Naive thymus-derived CD4-positive, alpha-beta T cell (primary cell): ENCODE measurements around the gene UBE2S. TPM values are rescaled to one million over a fixed set of nuclear protein-coding genes. Genes with fewer than 3 reads are reported as not detected.

Source experiments
- polyA plus RNA-seq, 2 donors: library from polyadenylated mRNA; unstranded; fragments of 300-500 nt; fragmentation: Illumina TruSeq; gene quantifications; one replicate each; pipeline ENCODE4 v1.2.3, GENCODE V29; 2021
- total RNA-seq, 6 experiments: library from RNA in 5 of 6; stranded (reverse) in 5 of 6; gene quantifications; 1 replicate in 5 of 6; 2 replicates in 1 of 6; pipeline ENCODE4 v1.2.3 and lab custom pipeline; 2021 to 2026

Gene UBE2S
- total and polyA plus RNA-seq, 7 experiments from 2014 or later: 15.3 to 141 (median 20.4) TPM

Other genes starting within 250 kb of the UBE2S start
Only the 30 nearest of the 32 such genes appear.
- 1 to 10 TPM in 2 of 5 experiments, not detected in 3; 1.7 to 2.6 TPM for gene SYT5, start 227.5 kb downstream of the UBE2S start, total RNA-seq
- gene SYT5, start 227.5 kb downstream of the UBE2S start, polyA plus RNA-seq: not detected
- under 1 TPM in 1 of 5 experiments, not detected in 4; 0.56 TPM for gene PTPRH, start 198.3 kb downstream of the UBE2S start, total RNA-seq
- gene PTPRH, start 198.3 kb downstream of the UBE2S start, polyA plus RNA-seq: not detected
- gene TMEM86B, start 179.0 kb downstream of the UBE2S start, total RNA-seq: 10 to 100 TPM; 10.4 to 24.1 (median 10.7) TPM
- 1 to 10 TPM; 1.2 to 3.3 TPM for gene TMEM86B, start 179.0 kb downstream of the UBE2S start, polyA plus RNA-seq
- gene PPP6R1, start 148.8 kb downstream of the UBE2S start, total RNA-seq: 100 to 1,000 TPM; 151 to 223 (median 168) TPM
- 100 to 1,000 TPM in 1 of 2 donors, 10 to 100 TPM in 1; 39.3 to 103 TPM for gene PPP6R1, start 148.8 kb downstream of the UBE2S start, polyA plus RNA-seq
- 10 to 100 TPM; 15.0 to 30.0 (median 16.0) TPM for gene HSPBP1, start 127.7 kb downstream of the UBE2S start, total RNA-seq
- gene HSPBP1, start 127.7 kb downstream of the UBE2S start, polyA plus RNA-seq: 10 to 100 TPM; 35.4 to 44.7 TPM
- 1 to 10 TPM in 3 of 5 experiments, under 1 TPM in 2; 0.41 to 6.3 (median 3.4) TPM for gene BRSK1, start 123.8 kb downstream of the UBE2S start, total RNA-seq
- gene BRSK1, start 123.8 kb downstream of the UBE2S start, polyA plus RNA-seq: not detected
- gene TMEM150B, start 82.4 kb downstream of the UBE2S start, total RNA-seq: 10 to 100 TPM in 1 of 5 experiments, under 1 TPM in 3, not detected in 1; 0.44 to 10.3 (median 0.71) TPM
- not detected for gene TMEM150B, start 82.4 kb downstream of the UBE2S start, polyA plus RNA-seq
- gene KMT5C, start 67.9 kb downstream of the UBE2S start, total RNA-seq: 10 to 100 TPM; 21.8 to 63.3 (median 27.2) TPM
- gene KMT5C, start 67.9 kb downstream of the UBE2S start, polyA plus RNA-seq: 1 to 10 TPM in 1 of 2 donors, under 1 TPM in 1; 0.84 to 2.9 TPM
- under 1 TPM in 2 of 5 experiments, not detected in 3; 0.37 to 0.49 TPM for gene COX6B2, start 53.1 kb downstream of the UBE2S start, total RNA-seq
- gene COX6B2, start 53.1 kb downstream of the UBE2S start, polyA plus RNA-seq: not detected
- gene GARIN5B, start 44.5 kb downstream of the UBE2S start, total RNA-seq: not detected
- not detected for gene GARIN5B, start 44.5 kb downstream of the UBE2S start, polyA plus RNA-seq
- under 1 TPM in 2 of 5 experiments, not detected in 3; 0.58 to 0.69 TPM for gene IL11, start 37.3 kb downstream of the UBE2S start, total RNA-seq
- gene IL11, start 37.3 kb downstream of the UBE2S start, polyA plus RNA-seq: not detected
- gene TMEM190, start 31.0 kb downstream of the UBE2S start, total RNA-seq: not detected
- gene TMEM190, start 31.0 kb downstream of the UBE2S start, polyA plus RNA-seq: not detected
- gene TMEM238, start 23.5 kb downstream of the UBE2S start, total RNA-seq: 10 to 100 TPM in 3 of 5 experiments, 1 to 10 TPM in 2; 9.3 to 15.7 (median 13.6) TPM
- gene TMEM238, start 23.5 kb downstream of the UBE2S start, polyA plus RNA-seq: under 1 TPM; 0.33 to 0.71 TPM
- 1,000 to 10,000 TPM; 2,549 to 3,799 (median 3,242) TPM for gene RPL28, start 21.9 kb downstream of the UBE2S start, total RNA-seq
- 1,000 to 10,000 TPM in 1 of 2 donors, 100 to 1,000 TPM in 1; 740 to 1,050 TPM for gene RPL28, start 21.9 kb downstream of the UBE2S start, polyA plus RNA-seq
- gene SHISA7, start 35.5 kb upstream of the UBE2S start, total RNA-seq: not detected
- not detected for gene SHISA7, start 35.5 kb upstream of the UBE2S start, polyA plus RNA-seq
- gene ISOC2, start 53.9 kb upstream of the UBE2S start, total RNA-seq: 10 to 100 TPM in 3 of 5 experiments, 1 to 10 TPM in 2; 5.1 to 20.1 (median 11.3) TPM
- gene ISOC2, start 53.9 kb upstream of the UBE2S start, polyA plus RNA-seq: 10 to 100 TPM; 25.9 to 31.2 TPM
- not detected for gene C19orf85, start 57.0 kb upstream of the UBE2S start, total RNA-seq
- not detected for gene C19orf85, start 57.0 kb upstream of the UBE2S start, polyA plus RNA-seq
- 10 to 100 TPM in 2 of 5 experiments, 1 to 10 TPM in 3; 6.6 to 27.2 (median 9.0) TPM for gene ZNF628, start 68.8 kb upstream of the UBE2S start, total RNA-seq
- 1 to 10 TPM in 1 of 2 donors, under 1 TPM in 1; 0.07 to 1.6 TPM for gene ZNF628, start 68.8 kb upstream of the UBE2S start, polyA plus RNA-seq
- 10 to 100 TPM in 1 of 5 experiments, 1 to 10 TPM in 4; 2.7 to 12.8 (median 7.5) TPM for gene NAT14, start 77.4 kb upstream of the UBE2S start, total RNA-seq
- gene NAT14, start 77.4 kb upstream of the UBE2S start, polyA plus RNA-seq: 1 to 10 TPM; 1.7 to 3.3 TPM
- gene SSC5D, start 80.6 kb upstream of the UBE2S start, total RNA-seq: under 1 TPM; 0.21 to 0.48 (median 0.35) TPM
- not detected for gene SSC5D, start 80.6 kb upstream of the UBE2S start, polyA plus RNA-seq
- gene SBK2, start 129.3 kb upstream of the UBE2S start, total RNA-seq: not detected
- not detected for gene SBK2, start 129.3 kb upstream of the UBE2S start, polyA plus RNA-seq
- gene SBK3, start 137.8 kb upstream of the UBE2S start, total RNA-seq: not detected
- not detected for gene SBK3, start 137.8 kb upstream of the UBE2S start, polyA plus RNA-seq
- 10 to 100 TPM in 1 of 5 experiments, 1 to 10 TPM in 4; 6.1 to 11.0 (median 7.8) TPM for gene ZNF579, start 173.1 kb upstream of the UBE2S start, total RNA-seq
- 1 to 10 TPM in 1 of 2 donors, under 1 TPM in 1; 0.50 to 2.2 TPM for gene ZNF579, start 173.1 kb upstream of the UBE2S start, polyA plus RNA-seq
- 10 to 100 TPM in 4 of 5 experiments, 1 to 10 TPM in 1; 9.4 to 32.0 (median 16.1) TPM for gene FIZ1, start 191.7 kb upstream of the UBE2S start, total RNA-seq
- gene FIZ1, start 191.7 kb upstream of the UBE2S start, polyA plus RNA-seq: 1 to 10 TPM; 3.3 to 6.5 TPM
- 10 to 100 TPM; 13.3 to 32.1 (median 24.7) TPM for gene ZNF524, start 192.5 kb upstream of the UBE2S start, total RNA-seq
- 10 to 100 TPM; 41.2 to 50.5 TPM for gene ZNF524, start 192.5 kb upstream of the UBE2S start, polyA plus RNA-seq
- gene ZNF865, start 197.9 kb upstream of the UBE2S start, total RNA-seq: 10 to 100 TPM; 13.8 to 22.7 (median 15.3) TPM
- under 1 TPM; 0.06 to 0.24 TPM for gene ZNF865, start 197.9 kb upstream of the UBE2S start, polyA plus RNA-seq
- gene ZNF784, start 216.8 kb upstream of the UBE2S start, total RNA-seq: 10 to 100 TPM in 2 of 5 experiments, 1 to 10 TPM in 3; 5.1 to 17.1 (median 9.0) TPM
- 1 to 10 TPM in 1 of 2 donors, under 1 TPM in 1; 0.65 to 2.0 TPM for gene ZNF784, start 216.8 kb upstream of the UBE2S start, polyA plus RNA-seq
- gene ZNF580, start 233.2 kb upstream of the UBE2S start, total RNA-seq: 100 to 1,000 TPM in 2 of 5 experiments, 10 to 100 TPM in 3; 45.2 to 109 (median 65.3) TPM
- 10 to 100 TPM; 14.6 to 20.4 TPM for gene ZNF580, start 233.2 kb upstream of the UBE2S start, polyA plus RNA-seq
- 10 to 100 TPM; 27.0 to 35.8 (median 32.1) TPM for gene ZNF581, start 235.9 kb upstream of the UBE2S start, total RNA-seq
- gene ZNF581, start 235.9 kb upstream of the UBE2S start, polyA plus RNA-seq: 10 to 100 TPM; 36.7 to 39.5 TPM
- gene CCDC106, start 240.4 kb upstream of the UBE2S start, total RNA-seq: 1 to 10 TPM; 3.4 to 9.6 (median 4.0) TPM
- gene CCDC106, start 240.4 kb upstream of the UBE2S start, polyA plus RNA-seq: 1 to 10 TPM; 2.1 to 2.7 TPM